ENCODE results near the gene RPL13. TPM values are rescaled to one million over a fixed set of nuclear protein-coding genes. Genes with fewer than 3 reads are reported as not detected.

Gene RPL13
- total and polyA plus RNA-seq, 10 of the 15 experiments (the other 5 are each of a cell fraction or from before 2014, with no cell fraction given), result 386 to 9,428 (median 2,486) TPM

DNA sequence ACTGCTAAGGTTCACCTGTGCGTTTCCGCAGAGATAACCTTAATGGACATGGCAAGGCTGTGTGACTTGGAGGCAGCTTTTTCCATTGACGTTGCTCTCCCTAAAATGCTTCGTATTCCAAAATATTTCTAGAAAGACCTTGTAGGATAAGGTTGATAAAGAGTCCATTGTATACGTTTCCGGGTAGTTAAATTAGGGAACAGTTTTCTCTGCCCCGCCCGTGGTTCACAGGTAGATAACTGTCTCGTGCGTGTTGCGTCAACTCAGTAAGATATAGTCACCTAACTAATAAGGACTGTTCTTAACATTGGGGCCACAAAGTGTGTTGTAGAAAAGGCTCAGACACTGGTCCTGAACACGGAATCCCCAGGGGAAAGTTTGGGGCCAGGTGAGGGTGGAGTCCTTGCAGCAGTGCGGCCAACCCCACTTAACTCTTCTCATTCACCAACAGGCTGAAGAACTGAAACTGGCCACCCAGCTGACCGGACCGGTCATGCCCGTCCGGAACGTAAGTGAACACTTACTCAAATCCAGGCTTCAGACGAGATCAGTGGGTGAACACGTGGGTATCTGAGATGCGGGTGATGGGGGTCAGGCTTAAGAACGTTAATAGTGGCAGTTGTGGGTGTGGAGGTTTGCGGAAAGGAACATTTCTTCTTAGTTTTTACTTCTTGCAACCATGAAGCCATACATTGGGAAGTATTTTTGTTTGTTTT, 1.6 kb downstream of the RPL13 start:
- peak; percentile 1; the same call in 2 of the 3 replicates for ATAC-seq
- peaks cover 22 to 25% of the 10 kb centered on the region in 2 experiments for H3K36me3 ChIP-seq (ENCODE audit: control insufficient read depth in 2 of 2, insufficient read depth in 2 of 2, low read length in 1 of 2)
- WGBS (ENCODE audit: insufficient coverage, insufficient replicate concordance, low lambda C conversion rate, missing lambda C conversion rate), result 4% methylated on average over 23 of the region's 23 CpGs
- TF ChIP-seq POLR2AphosphoS5 (IDR thresholded peaks at IDR 0.05; ENCODE audit: low read length) (peak; percentile 51), SIN3A (IDR thresholded peaks at IDR 0.05; ENCODE audit: low read depth, low read length) (peak; percentile 58; the same call in 1 of the 2 replicates), MXI1 (IDR thresholded peaks at IDR 0.05; ENCODE audit: low read depth, low read length) (peak; percentile 50; the same call in 1 of the 2 replicates), HDGF (IDR thresholded peaks at IDR 0.05) (peak; percentile 42; the same call in 1 of the 2 replicates), MEF2B (IDR thresholded peaks at IDR 0.05; ENCODE audit: partially characterized antibody, poor library complexity, severe bottlenecking) (peak; percentile 37), POLR2A (IDR thresholded peaks at IDR 0.05; ENCODE audit: low read depth, low read length) (peak; percentile 26; the same call in 1 of the 2 replicates), IKZF2 (IDR thresholded peaks at IDR 0.05) (no peak), BHLHE40 (IDR thresholded peaks at IDR 0.05; ENCODE audit: borderline replicate concordance in 1 of 2, low read depth in 2 of 2, low read length in 1 of 2) (peak; percentile 6 to 10; a peak in 1 of 4 replicates), ZBED1 (IDR thresholded peaks at IDR 0.05; ENCODE audit: borderline replicate concordance) (no peak), SPI1 (IDR thresholded peaks at IDR 0.05; ENCODE audit: borderline replicate concordance, insufficient read depth, low read depth, low read length) (0 out of 2 replicates have a peak, but pooled peaks have one; percentile 2)
- TF ChIP-seq, protein P1, sequence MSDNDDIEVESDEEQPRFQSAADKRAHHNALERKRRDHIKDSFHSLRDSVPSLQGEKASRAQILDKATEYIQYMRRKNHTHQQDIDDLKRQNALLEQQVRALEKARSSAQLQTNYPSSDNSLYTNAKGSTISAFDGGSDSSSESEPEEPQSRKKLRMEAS (IDR thresholded peaks at IDR 0.05; ENCODE audit: low read depth, low read length), result 0 out of 2 replicates have a peak, but pooled peaks have one; percentile 13
- H3K4me3 ChIP-seq, result peak overlapping the region; percentile 89
- BruUV-seq (replicated peaks), result no TSS peak
- peaks cover 37% of the 10 kb centered on the region for H3K79me2 ChIP-seq (ENCODE audit: control insufficient read depth, insufficient read depth, low read length)
- H3K4me1 ChIP-seq (ENCODE audit: control insufficient read depth, insufficient read depth, low read length), result peaks cover 25% of the 10 kb centered on the region
- ChIA-PET SMC1A (ENCODE audit: uncharacterized antibody, unreplicated experiment) (no interaction called here), RAD21 (ENCODE audit: unreplicated experiment) (no interaction called here), POLR2A (interaction anchor here (0.7 to 1.5 kb wide), 2 partner anchors 54 to 138 kb away, joined by 3 to 4 read pairs; no protein-coding TSS in a partner anchor), CTCF (no interaction called here)
- H3K27ac ChIP-seq (ENCODE audit: control insufficient read depth, insufficient read depth), result peak overlapping the region; percentile 81
- peak overlapping the region; percentile 89 for H3K4me2 ChIP-seq (ENCODE audit: control insufficient read depth, insufficient read depth)
- FAIRE-seq, result peak; percentile 18
- peak overlapping the region; percentile 83 for H3K9ac ChIP-seq (ENCODE audit: control insufficient read depth, insufficient read depth, low read length)
- peaks cover 29% of the 10 kb centered on the region for H4K20me1 ChIP-seq (ENCODE audit: control insufficient read depth, insufficient read depth)
- no peak for DNase-seq (ENCODE audit: low read depth, low spot score)
- in situ Hi-C loops (cut with MboI), result no loop called here
- intact Hi-C loops (cut with micrococcal nuclease; ENCODE audit: unreplicated experiment), result loop anchor here (2.0 to 5.0 kb wide), 2 partner anchors 53 to 75 kb away; partner anchors contain the start of gene SPG7
- no peak overlapping the region for H2AFZ ChIP-seq (ENCODE audit: control insufficient read depth, low read depth, low read length)
- no peaks in the 10 kb centered on the region for H3K27me3 ChIP-seq (replicated peaks in 1 of 2; ENCODE audit: control insufficient read depth in 2 of 2, insufficient read depth in 2 of 2, low read length in 1 of 2)
- no peaks in the 10 kb centered on the region for H3K9me3 ChIP-seq (replicated peaks; ENCODE audit: control insufficient read depth, insufficient read depth, low read length)
